ENCODE measurements around the gene METRNL. TPM values are rescaled to one million over a fixed set of nuclear protein-coding genes. Genes with fewer than 3 reads are reported as not detected.

The METRNL gene
- total RNA-seq, 1 donor: 140 TPM

DNA sequence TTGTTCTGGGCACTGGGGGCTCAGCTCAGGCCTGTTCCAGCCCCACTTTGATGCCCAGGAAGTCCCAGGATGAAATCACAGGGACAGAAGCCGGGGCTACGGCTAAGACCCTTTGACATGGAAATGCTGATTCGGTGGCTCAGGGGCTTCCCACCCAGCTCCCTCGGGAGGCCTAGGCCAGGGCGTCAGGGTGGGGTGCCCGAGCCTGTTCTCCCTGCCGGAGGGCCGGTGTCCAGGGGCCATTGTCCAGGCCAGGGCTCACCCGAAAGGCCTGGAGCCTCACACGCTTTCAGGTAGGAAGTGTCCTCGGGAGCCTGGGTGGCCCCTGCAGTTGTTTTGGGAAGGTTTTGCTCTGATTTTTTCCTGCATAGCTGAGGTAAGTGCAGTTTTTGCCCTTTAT lies 34.0 kb downstream of the METRNL start:
- H3K4me1 ChIP-seq (ENCODE audit: insufficient read depth, low read length): peaks cover 22% of the 10 kb centered on the region
- H3K27me3 ChIP-seq (ENCODE audit: insufficient read depth, low read length): no peaks in the 10 kb centered on the region
- no peak for DNase-seq (ENCODE audit: insufficient read length, low spot score, missing footprints)
- H3K4me2 ChIP-seq (ENCODE audit: insufficient read depth, low read length): no peak overlapping the region
- no peaks in the 10 kb centered on the region for H3K36me3 ChIP-seq (ENCODE audit: insufficient read depth, low read length)
- H3K4me3 ChIP-seq (ENCODE audit: insufficient read depth, low read length): no peak overlapping the region
- no peak for TF ChIP-seq CTCF (IDR thresholded peaks at IDR 0.05; ENCODE audit: extremely low read depth, low read depth, low read length)
- no peaks in the 10 kb centered on the region for H3K79me2 ChIP-seq (ENCODE audit: insufficient read depth, low read length)
- H4K20me1 ChIP-seq (ENCODE audit: insufficient read depth, low read length): no peaks in the 10 kb centered on the region
- H3K27ac ChIP-seq (ENCODE audit: low read depth, low read length): no peak overlapping the region
- peaks cover 4% of the 10 kb centered on the region for H3K9me3 ChIP-seq (ENCODE audit: low read depth, low read length)
- H2AFZ ChIP-seq (ENCODE audit: low read length): no peak overlapping the region

- Histone ChIP-seq H3K27me3 (ENCODE audit: insufficient read depth, low read length) (no peaks in the 10 kb centered on the region), H3K27ac (ENCODE audit: low read depth, low read length) (no peak overlapping the region), H2AFZ (ENCODE audit: low read length) (no peak overlapping the region), H3K4me2 (ENCODE audit: insufficient read depth, low read length) (no peak overlapping the region), H4K20me1 (ENCODE audit: insufficient read depth, low read length) (no peaks in the 10 kb centered on the region), H3K36me3 (ENCODE audit: insufficient read depth, low read length) (no peaks in the 10 kb centered on the region), H3K4me3 (ENCODE audit: insufficient read depth, low read length) (no peak overlapping the region), H3K79me2 (ENCODE audit: insufficient read depth, low read length) (no peaks in the 10 kb centered on the region), H3K9me3 (ENCODE audit: low read depth, low read length) (peaks cover under 1% of the 10 kb centered on the region), H3K4me1 (ENCODE audit: insufficient read depth, low read length) (peaks cover 22% of the 10 kb centered on the region)
- TF ChIP-seq CTCF (IDR thresholded peaks at IDR 0.05; ENCODE audit: extremely low read depth, low read depth, low read length): no peak
- no peak for DNase-seq (ENCODE audit: insufficient read length, low spot score, missing footprints)
These were observed 34.4 kb downstream of the METRNL start for GRCh38 chr17:83113792-83114191.

DNA sequence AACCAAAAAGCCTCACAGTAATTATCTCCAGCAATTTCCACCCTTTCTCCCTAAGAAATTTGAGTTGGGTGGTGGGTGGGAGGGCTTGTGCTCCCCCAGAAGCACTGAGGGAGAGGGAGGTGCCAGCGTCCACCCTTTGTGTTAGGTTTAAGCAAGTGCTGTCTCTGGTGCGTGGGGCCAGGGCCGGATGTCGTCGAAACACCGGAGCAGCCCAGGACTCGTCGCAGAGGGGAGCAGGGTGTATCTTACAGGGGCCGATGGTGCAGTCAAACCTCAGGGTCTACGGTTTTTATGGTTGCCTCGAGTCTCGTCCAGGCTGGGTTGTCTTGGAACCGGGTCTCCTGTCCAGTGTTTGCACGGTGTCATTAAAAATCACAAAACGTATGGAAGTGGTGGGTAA lies 35.3 kb downstream of the METRNL start:
- Histone ChIP-seq H3K27ac (ENCODE audit: low read depth, low read length) (no peak overlapping the region), H3K27me3 (ENCODE audit: insufficient read depth, low read length) (no peaks in the 10 kb centered on the region), H3K79me2 (ENCODE audit: insufficient read depth, low read length) (no peaks in the 10 kb centered on the region), H3K4me2 (ENCODE audit: insufficient read depth, low read length) (no peak overlapping the region), H3K36me3 (ENCODE audit: insufficient read depth, low read length) (no peaks in the 10 kb centered on the region), H4K20me1 (ENCODE audit: insufficient read depth, low read length) (no peaks in the 10 kb centered on the region), H3K4me3 (ENCODE audit: insufficient read depth, low read length) (no peak overlapping the region), H2AFZ (ENCODE audit: low read length) (no peak overlapping the region), H3K9me3 (ENCODE audit: low read depth, low read length) (no peaks in the 10 kb centered on the region), H3K4me1 (ENCODE audit: insufficient read depth, low read length) (peaks cover 17% of the 10 kb centered on the region)
- no peak for TF ChIP-seq CTCF (IDR thresholded peaks at IDR 0.05; ENCODE audit: extremely low read depth, low read depth, low read length)
- no peak for DNase-seq (ENCODE audit: insufficient read length, low spot score, missing footprints)

DNA sequence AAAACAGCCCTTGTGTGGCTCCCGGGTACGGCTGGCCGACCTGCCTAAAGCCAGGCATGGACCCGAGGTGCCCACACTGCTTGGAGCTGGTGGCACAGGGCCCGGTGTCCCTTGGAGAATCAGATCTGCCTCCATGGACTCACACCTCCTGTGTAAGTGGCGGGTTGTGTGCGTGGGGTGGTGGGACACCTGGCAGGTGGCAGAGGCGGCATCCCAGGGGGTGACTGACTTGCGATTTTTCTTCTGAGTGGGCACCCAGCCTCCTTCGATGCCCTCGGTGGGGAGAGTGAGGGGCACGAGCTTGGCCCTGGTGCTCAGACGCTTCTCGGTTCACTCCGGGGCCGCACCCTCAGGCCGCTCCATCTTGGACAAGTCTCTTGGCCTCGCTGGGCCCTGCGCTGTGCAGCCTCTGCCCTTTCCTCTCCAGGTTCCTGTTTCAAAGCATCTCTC lies 35.8 kb downstream of the METRNL start:
- H2AFZ ChIP-seq (ENCODE audit: low read length): no peak overlapping the region
- H3K4me3 ChIP-seq (ENCODE audit: insufficient read depth, low read length): no peak overlapping the region
- peaks cover 11% of the 10 kb centered on the region for H3K4me1 ChIP-seq (ENCODE audit: insufficient read depth, low read length)
- no peak for TF ChIP-seq CTCF (IDR thresholded peaks at IDR 0.05; ENCODE audit: extremely low read depth, low read depth, low read length)
- DNase-seq (ENCODE audit: insufficient read length, low spot score, missing footprints): no peak
- no peaks in the 10 kb centered on the region for H3K79me2 ChIP-seq (ENCODE audit: insufficient read depth, low read length)
- no peaks in the 10 kb centered on the region for H3K9me3 ChIP-seq (ENCODE audit: low read depth, low read length)
- H4K20me1 ChIP-seq (ENCODE audit: insufficient read depth, low read length): no peaks in the 10 kb centered on the region
- H3K27me3 ChIP-seq (ENCODE audit: insufficient read depth, low read length): no peaks in the 10 kb centered on the region
- no peak overlapping the region for H3K4me2 ChIP-seq (ENCODE audit: insufficient read depth, low read length)
- no peak overlapping the region for H3K27ac ChIP-seq (ENCODE audit: low read depth, low read length)
- no peaks in the 10 kb centered on the region for H3K36me3 ChIP-seq (ENCODE audit: insufficient read depth, low read length)

Data from osteoblast (primary cell).